Natural killer cell (primary cell): ENCODE results near the gene VWF. TPM values are rescaled to one million over a fixed set of nuclear protein-coding genes. Genes with fewer than 3 reads are reported as not detected.

ENCODE experiments used
- ATAC-seq, 3 donors: fragments of 150-1000 bp in 2 of 3; fragments of 200-7000 bp in 1 of 3; cut with Tn5 transposase; 1 replicate in 1 of 3; 2 replicates in 2 of 3; pipeline ENCODE4 v1.10.0; 2021; ENCODE audit warnings: mild to moderate bottlenecking in 2 of 3, moderate library complexity in 2 of 3
- DNase-seq, 2 donors: peaks; one replicate each; pipeline versions ENCODE4 v3.0.0 to v3.0.0-alpha.2; 2013 to 2021; ENCODE audit warnings: mixed read lengths in 1 of 2
- H3K27ac ChIP-seq: one replicate; pipeline ENCODE4 v1.5.1; 2013; ENCODE audit warnings: mild to moderate bottlenecking, low read length
- H3K27me3 ChIP-seq: one replicate; pipeline ENCODE4 v1.6.1; 2013; ENCODE audit warnings: low read length; ENCODE audit not compliant: control insufficient read depth, insufficient read depth
- H3K36me3 ChIP-seq: one replicate; pipeline ENCODE4 v1.6.1; 2013; ENCODE audit warnings: low read length; ENCODE audit not compliant: control insufficient read depth, insufficient read depth
- H3K4me1 ChIP-seq: one replicate; pipeline ENCODE4 v1.6.1; 2013; ENCODE audit warnings: low read length; ENCODE audit not compliant: control insufficient read depth, insufficient read depth
- H3K4me3 ChIP-seq: one replicate; pipeline ENCODE4 v1.5.1; 2013; ENCODE audit warnings: low read length
- H3K9me3 ChIP-seq: one replicate; pipeline ENCODE4 v1.6.1; 2013; ENCODE audit warnings: low read length; ENCODE audit not compliant: control insufficient read depth, insufficient read depth
- H3K27ac Mint-ChIP-seq, 2 donors: one replicate each; pipeline ENCODE4 v1.8.0; 2022; ENCODE audit warnings: mild to moderate bottlenecking in 2 of 2, mixed read lengths in 2 of 2, moderate library complexity in 1 of 2
- H3K27me3 Mint-ChIP-seq, 2 donors: one replicate each; pipeline ENCODE4 v1.8.0; 2022; ENCODE audit warnings: low read depth in 2 of 2, mixed read lengths in 2 of 2
- H3K36me3 Mint-ChIP-seq: one replicate; pipeline ENCODE4 v1.8.0; 2022; ENCODE audit warnings: mixed read lengths
- H3K4me1 Mint-ChIP-seq, 2 donors: one replicate each; pipeline ENCODE4 v1.8.0; 2022; ENCODE audit warnings: mixed read lengths in 2 of 2
- H3K4me3 Mint-ChIP-seq: one replicate; pipeline ENCODE4 v1.8.0; 2022; ENCODE audit warnings: mild to moderate bottlenecking, moderate library complexity, mixed read lengths
- H3K9me3 Mint-ChIP-seq, 2 donors: one replicate each; pipeline ENCODE4 v1.8.0; 2022; ENCODE audit warnings: mixed read lengths in 2 of 2
- CTCF ChIP-seq: fragments of 200-600 bp; IDR thresholded peaks from one replicate; pipeline ENCODE4 v1.8.0; 2022; ENCODE audit warnings: antibody characterized with exemption
- WGBS: methylation state at CpG from one replicate; pipeline ENCODE4 v1.1.7; 2013; ENCODE audit warnings: missing lambda C conversion rate; ENCODE audit not compliant: insufficient coverage; 5-methylcytosine and 5-hydroxymethylcytosine counted together
- intact Hi-C: fragments of 100-400 bp; cut with micrococcal nuclease; formaldehyde crosslinking; loops from one replicate; pipeline ENCODE4 v1.14.2; 2022
- total RNA-seq, 4 donors: library from RNA; stranded (reverse); fragments of 120-200 nt in 1 of 4; gene quantifications; one replicate each; pipeline versions ENCODE4 v1.2.3 to v1.2.4, GENCODE V29; 2013 to 2022

VWF gene
- total RNA-seq, 3 donors from 2014 or later (not counting 1 experiment from before 2014, with no cell fraction given): 0.14 to 0.95 (median 0.71) TPM

DNA sequence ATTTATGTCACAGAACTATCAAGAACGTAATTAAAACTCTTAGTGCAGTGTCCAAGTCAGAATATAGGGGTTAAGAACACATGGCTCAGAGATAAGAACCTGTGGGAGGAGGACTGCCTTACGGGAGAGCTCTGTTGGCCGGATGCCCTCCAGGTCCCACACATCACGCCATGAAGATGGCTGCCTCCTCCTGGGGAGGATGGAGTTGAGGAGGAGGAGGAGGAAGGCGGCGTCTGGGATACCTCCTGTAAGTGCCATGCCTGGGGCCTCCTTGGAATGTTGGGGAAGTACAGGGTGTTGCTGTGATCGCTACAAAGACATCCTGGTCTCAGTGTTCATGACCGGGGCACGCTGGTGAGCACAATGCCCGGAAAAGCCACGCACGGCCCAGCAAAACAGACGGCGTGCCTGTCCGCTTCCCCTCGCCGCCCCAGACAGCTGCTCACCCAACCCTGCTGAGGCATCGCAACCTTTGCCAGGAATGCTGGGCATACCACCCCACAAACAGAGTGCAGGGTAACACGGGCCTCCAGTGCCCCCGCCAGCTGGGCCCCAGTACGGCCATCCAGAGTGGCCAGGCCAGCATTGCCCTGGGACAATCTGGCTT, 47.0 kb upstream of the VWF start:
- peaks cover 10 to 19% of the 10 kb centered on the region in 2 donors for H3K4me1 Mint-ChIP-seq
- no peaks in the 10 kb centered on the region for H3K36me3 Mint-ChIP-seq
- no peak for TF ChIP-seq CTCF
- H3K27ac Mint-ChIP-seq: no peak overlapping the region
- Histone ChIP-seq H3K36me3 (no peaks in the 10 kb centered on the region), H3K27me3 (no peaks in the 10 kb centered on the region), H3K9me3 (no peaks in the 10 kb centered on the region), H3K4me3 (no peak overlapping the region), H3K27ac (no peak overlapping the region), H3K4me1 (peaks cover 23% of the 10 kb centered on the region)
- 95% methylated on average over 21 of the region's 21 CpGs for WGBS
- H3K9me3 Mint-ChIP-seq: no peaks in the 10 kb centered on the region
- ATAC-seq: no peak
- peaks cover 0 to 5% of the 10 kb centered on the region in 2 donors for H3K27me3 Mint-ChIP-seq
- no peak for DNase-seq
- intact Hi-C loops: no loop called here
- no peak overlapping the region for H3K4me3 Mint-ChIP-seq

DNA sequence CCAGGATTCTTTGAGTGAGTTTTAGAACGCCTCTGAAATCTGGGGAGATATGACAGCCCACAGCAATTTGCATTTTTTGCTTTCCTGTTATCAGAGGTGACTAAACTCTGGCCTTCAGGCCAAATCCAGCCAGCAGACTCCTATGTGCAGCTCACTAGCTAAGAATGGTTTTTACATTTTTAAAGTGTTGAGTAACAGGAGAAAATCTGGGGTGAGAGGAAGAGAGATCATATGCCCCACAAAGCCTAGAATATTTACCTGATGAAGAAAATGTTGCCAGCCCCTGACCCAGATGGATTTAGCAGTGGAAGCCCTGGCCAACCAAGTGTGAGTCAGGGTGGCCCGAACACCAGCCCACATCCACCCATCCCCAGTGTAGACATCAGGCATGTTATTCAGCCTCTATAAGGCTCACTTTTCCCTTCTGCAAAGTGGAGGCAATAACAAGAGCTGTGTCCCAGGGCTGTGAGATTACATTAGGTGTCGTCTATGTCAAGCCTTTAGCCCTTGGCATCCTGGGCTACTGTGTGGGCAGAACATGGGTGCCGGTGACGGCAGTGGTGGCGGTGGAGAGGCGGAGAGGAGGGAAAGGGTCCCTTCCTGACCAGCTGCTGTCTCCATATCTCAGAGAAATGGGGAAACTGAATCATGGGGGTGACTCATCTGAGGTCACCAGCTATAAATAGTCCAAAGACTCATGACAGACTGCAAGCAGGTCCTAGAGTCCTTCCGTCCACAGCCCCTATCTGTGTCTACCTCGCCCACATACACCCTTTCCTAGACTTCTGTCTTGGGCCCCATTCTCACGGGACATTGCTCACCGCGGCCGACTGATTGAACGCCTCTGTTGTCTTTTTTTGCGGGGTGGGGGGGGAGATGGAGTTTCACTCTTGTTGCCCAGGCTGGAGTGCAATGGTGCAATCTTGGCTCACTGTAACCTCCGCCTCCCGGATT, 43.1 kb upstream of the VWF start:
- intact Hi-C loops: loop anchor here (10.0 kb wide), 1 partner anchor 93 kb away; no protein-coding TSS in a partner anchor
- Histone ChIP-seq H3K4me1 (peaks cover 23% of the 10 kb centered on the region), H3K4me3 (no peak overlapping the region), H3K27ac (peak overlapping the region; percentile 72), H3K9me3 (no peaks in the 10 kb centered on the region), H3K27me3 (no peaks in the 10 kb centered on the region), H3K36me3 (no peaks in the 10 kb centered on the region)
- DNase-seq: peak; percentile 30 to 60
- Mint-ChIP-seq H3K9me3 (no peaks in the 10 kb centered on the region), H3K4me3 (no peak overlapping the region), H3K27ac (peak overlapping the region; percentile 54 to 93), H3K36me3 (no peaks in the 10 kb centered on the region), H3K27me3 (no peaks in the 10 kb centered on the region), H3K4me1 (peaks cover 10 to 19% of the 10 kb centered on the region in 2 donors)
- no peak for TF ChIP-seq CTCF
- ATAC-seq: peak; percentile 81 to 87 (median 86)
- 24% methylated on average over 15 of the region's 17 CpGs for WGBS

- H3K36me3 Mint-ChIP-seq: no peaks in the 10 kb centered on the region
- 64% methylated on average over 6 of the region's 6 CpGs for WGBS
- H3K4me3 Mint-ChIP-seq: no peak overlapping the region
- no peaks in the 10 kb centered on the region for H3K27me3 Mint-ChIP-seq
- peak overlapping the region; percentile 72 for H3K27ac ChIP-seq
- peak overlapping the region; percentile 54 to 93 for H3K27ac Mint-ChIP-seq
- peaks cover 23% of the 10 kb centered on the region for H3K4me1 ChIP-seq
- no peaks in the 10 kb centered on the region for H3K9me3 Mint-ChIP-seq
- DNase-seq (no peak), ATAC-seq (no peak)
- H3K36me3 ChIP-seq: no peaks in the 10 kb centered on the region
- no peak overlapping the region for H3K4me3 ChIP-seq
- no peaks in the 10 kb centered on the region for H3K27me3 ChIP-seq
- H3K9me3 ChIP-seq: no peaks in the 10 kb centered on the region
- no peak for TF ChIP-seq CTCF
- intact Hi-C loops: loop anchor here (10.0 kb wide), 1 partner anchor 92 kb away; no protein-coding TSS in a partner anchor
- H3K4me1 Mint-ChIP-seq: peaks cover 10 to 19% of the 10 kb centered on the region in 2 donors
Observed at GRCh38 chr12:6166808-6167207, 42.3 kb upstream of the VWF start.
